HepG2 (cell line): ENCODE results near the gene RHOT2. TPM values are rescaled to one million over a fixed set of nuclear protein-coding genes. Genes with fewer than 3 reads are reported as not detected.

ENCODE experiments used
- CENPX ChIP-seq: sonication (generic); formaldehyde crosslinking; IDR thresholded peaks from 2 replicates; pipeline ENCODE4 v1.9.0; 2021; ENCODE audit warnings: mild to moderate bottlenecking, missing genetic modification reagents, moderate library complexity
- CERS6 ChIP-seq: sonication (generic); formaldehyde crosslinking; IDR thresholded peaks from 2 replicates; pipeline ENCODE4 v1.5.0; 2020; ENCODE audit warnings: missing genetic modification reagents
- CREB1 ChIP-seq, 2 experiments: fragments of 450-650 bp in 1 of 2; IDR thresholded peaks; 2 replicates each; pipeline ENCODE4 v1.6.1; 2016 to 2017; ENCODE audit warnings: control low read depth in 1 of 2, mild to moderate bottlenecking in 1 of 2, missing compliant biosample characterization in 1 of 2, missing genetic modification characterization in 1 of 2
- DDIT3 ChIP-seq: sonication (generic); formaldehyde crosslinking; IDR thresholded peaks from 2 replicates; pipeline ENCODE4 v1.4.0; 2020; ENCODE audit warnings: mild to moderate bottlenecking, missing genetic modification reagents
- FOXK1 ChIP-seq: sonication (generic); formaldehyde crosslinking; IDR thresholded peaks from 2 replicates; pipeline ENCODE4 v1.4.0; 2020; ENCODE audit warnings: low read depth, missing genetic modification reagents, borderline replicate concordance
- HNRNPL ChIP-seq: fragments of 200-400 bp; formaldehyde crosslinking; IDR thresholded peaks from 2 replicates; pipeline ENCODE4 v1.6.1; 2017; ENCODE audit warnings: mild to moderate bottlenecking, low read depth, low read length
- ISX ChIP-seq: sonication (generic); formaldehyde crosslinking; conservative IDR thresholded peaks from 2 replicates; pipeline ENCODE4 v1.5.0; 2020; ENCODE audit warnings: missing genetic modification reagents
- JUNB ChIP-seq: sonication (generic); formaldehyde crosslinking; IDR thresholded peaks from 2 replicates; pipeline ENCODE4 v1.8.0; 2022; ENCODE audit warnings: missing genetic modification reagents, mild to moderate bottlenecking, borderline replicate concordance
- KDM3A ChIP-seq: IDR thresholded peaks from 2 replicates; pipeline ENCODE4 v1.6.1; 2018; ENCODE audit warnings: low read depth, missing compliant biosample characterization
- MIER2 ChIP-seq: IDR thresholded peaks from 2 replicates; pipeline ENCODE4 v1.6.1; 2016; ENCODE audit warnings: missing biosample characterization, missing genetic modification reagents
- NCOA1 ChIP-seq: sonication (generic); formaldehyde crosslinking; IDR thresholded peaks from 2 replicates; pipeline ENCODE4 v1.9.0; 2021; ENCODE audit warnings: missing genetic modification reagents
- NR2F1 ChIP-seq, 2 experiments: fragments of 450-650 bp in 1 of 2; formaldehyde crosslinking in 1 of 2; IDR thresholded peaks; 2 replicates each; pipeline versions ENCODE4 v1.5.0 to v1.6.1; 2016 to 2020; ENCODE audit warnings: mild to moderate bottlenecking in 1 of 2, missing compliant biosample characterization in 1 of 2, missing genetic modification reagents in 1 of 2, moderate library complexity in 1 of 2
- RFXANK ChIP-seq: IDR thresholded peaks from 2 replicates; pipeline ENCODE4 v1.6.1; 2016
- SIN3A ChIP-seq: IDR thresholded peaks from 2 replicates; pipeline ENCODE4 v1.6.1; 2011; ENCODE audit warnings: low read depth, mild to moderate bottlenecking, control low read depth, low read length, borderline replicate concordance
- SMAD9 ChIP-seq: sonication (generic); formaldehyde crosslinking; IDR thresholded peaks from 2 replicates; pipeline ENCODE4 v1.5.1; 2020; ENCODE audit warnings: mild to moderate bottlenecking, missing genetic modification reagents
- ZNF382 ChIP-seq: sonication (generic); formaldehyde crosslinking; IDR thresholded peaks from 2 replicates; pipeline ENCODE4 v1.5.0; 2020; ENCODE audit warnings: missing genetic modification reagents, mild to moderate bottlenecking, borderline replicate concordance
- ZNF816 ChIP-seq: sonication (generic); formaldehyde crosslinking; IDR thresholded peaks from 2 replicates; pipeline ENCODE4 v1.8.0; 2022; ENCODE audit warnings: missing genetic modification reagents, mild to moderate bottlenecking, borderline replicate concordance
- polyA plus RNA-seq, 8 experiments: library from polyadenylated mRNA; depleted of rRNA in 3 of 8; stranded (reverse) in 7 of 8; unstranded in 1 of 8; fragments of >200 nt; fragmentation: Illumina TruSeq in 4 of 8; extraction: Trizol in 4 of 8; gene quantifications; 2 replicates each; pipeline versions ENCODE4 v1.2.1 to v1.2.3, GENCODE V29; 2011 to 2016; ENCODE audit warnings: low read depth in 4 of 8, missing spikeins in 1 of 8, mixed read lengths in 1 of 8; ENCODE audit not compliant: insufficient read depth in 1 of 8
- total RNA-seq, 5 experiments: library from RNA; depleted of rRNA; stranded (reverse); fragments of >200 nt; fragmentation: Illumina TruSeq; extraction: Trizol; gene quantifications; 2 replicates each; pipeline ENCODE4 v1.2.3, GENCODE V29; 2016; ENCODE audit warnings: low read depth in 1 of 5
- TF ChIP-seq, protein P1 (sequence below): sonication (generic); formaldehyde crosslinking; IDR thresholded peaks from 2 replicates; pipeline ENCODE4 v1.5.0; 2020; ENCODE audit warnings: missing genetic modification reagents
- TF ChIP-seq, protein P2 (sequence below): sonication (generic); formaldehyde crosslinking; IDR thresholded peaks from 2 replicates; pipeline ENCODE4 v1.4.0; 2020; ENCODE audit warnings: missing genetic modification reagents
- TF ChIP-seq, protein P3 (sequence below): sonication (generic); formaldehyde crosslinking; IDR thresholded peaks from 2 replicates; pipeline ENCODE4 v1.5.0; 2020; ENCODE audit warnings: mild to moderate bottlenecking, missing genetic modification reagents

RHOT2 gene
- total and polyA plus RNA-seq, 2 of the 13 experiments (the other 11 are each of a cell fraction or from before 2014, with no cell fraction given): 63.6 to 76.9 TPM

DNA sequence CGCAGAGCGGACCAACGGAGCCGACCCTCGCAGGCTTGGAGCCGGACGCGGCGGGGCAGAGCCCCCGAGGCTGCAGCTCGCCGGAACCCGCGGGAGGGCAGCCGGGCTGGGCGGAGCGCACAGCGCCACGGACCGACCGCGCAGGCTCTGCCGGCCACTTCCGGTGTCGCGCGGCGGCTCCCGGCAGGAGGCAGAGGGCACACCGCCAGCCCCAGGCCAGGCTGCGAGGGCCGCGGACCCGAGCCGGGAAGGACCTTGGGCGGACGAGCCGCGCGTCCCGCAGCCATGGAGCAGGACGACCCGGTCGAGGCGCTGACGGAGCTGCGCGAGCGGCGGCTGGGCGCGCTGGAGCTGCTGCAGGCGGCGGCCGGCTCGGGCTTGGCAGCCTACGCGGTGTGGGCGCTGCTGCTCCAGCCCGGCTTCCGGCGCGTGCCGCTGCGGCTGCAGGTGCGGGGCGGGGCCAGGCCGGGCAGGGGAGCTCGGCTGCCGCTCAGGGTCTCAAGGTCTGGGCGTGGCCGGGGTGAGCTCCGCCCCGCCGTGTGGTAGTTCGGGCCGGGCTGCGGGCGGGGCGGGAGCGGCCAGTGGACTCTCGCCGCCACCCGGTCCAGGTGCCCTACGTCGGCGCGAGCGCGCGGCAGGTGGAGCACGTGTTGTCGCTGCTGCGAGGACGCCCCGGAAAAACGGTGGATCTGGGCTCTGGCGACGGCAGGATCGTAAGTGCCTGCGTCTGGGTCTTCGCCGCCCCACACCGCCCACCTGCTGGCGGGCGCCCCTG, 53.2 kb downstream of the RHOT2 start, which contains the start of gene ANTKMT (continued):
- TF ChIP-seq, protein P1, sequence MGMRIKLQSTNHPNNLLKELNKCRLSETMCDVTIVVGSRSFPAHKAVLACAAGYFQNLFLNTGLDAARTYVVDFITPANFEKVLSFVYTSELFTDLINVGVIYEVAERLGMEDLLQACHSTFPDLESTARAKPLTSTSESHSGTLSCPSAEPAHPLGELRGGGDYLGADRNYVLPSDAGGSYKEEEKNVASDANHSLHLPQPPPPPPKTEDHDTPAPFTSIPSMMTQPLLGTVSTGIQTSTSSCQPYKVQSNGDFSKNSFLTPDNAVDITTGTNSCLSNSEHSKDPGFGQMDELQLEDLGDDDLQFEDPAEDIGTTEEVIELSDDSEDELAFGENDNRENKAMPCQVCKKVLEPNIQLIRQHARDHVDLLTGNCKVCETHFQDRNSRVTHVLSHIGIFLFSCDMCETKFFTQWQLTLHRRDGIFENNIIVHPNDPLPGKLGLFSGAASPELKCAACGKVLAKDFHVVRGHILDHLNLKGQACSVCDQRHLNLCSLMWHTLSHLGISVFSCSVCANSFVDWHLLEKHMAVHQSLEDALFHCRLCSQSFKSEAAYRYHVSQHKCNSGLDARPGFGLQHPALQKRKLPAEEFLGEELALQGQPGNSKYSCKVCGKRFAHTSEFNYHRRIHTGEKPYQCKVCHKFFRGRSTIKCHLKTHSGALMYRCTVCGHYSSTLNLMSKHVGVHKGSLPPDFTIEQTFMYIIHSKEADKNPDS (CRISPR knock-in tag): 0 out of 2 replicates have a peak, but pooled peaks have one; percentile 3
- TF ChIP-seq HNRNPL (no peak), CREB1 (IDR thresholded peaks at IDR 0.05) (no peak), CREB1 (CRISPR knock-in tag; IDR thresholded peaks at IDR 0.05) (no peak), ISX (CRISPR knock-in tag) (no peak), JUNB (CRISPR knock-in tag) (0 out of 2 replicates have a peak, but pooled peaks have one; percentile 49), FOXK1 (CRISPR knock-in tag) (peak; percentile 19; the same call in 1 of the 2 replicates), NCOA1 (no peak), CENPX (CRISPR knock-in tag) (no peak), KDM3A (no peak), NR2F1 (CRISPR knock-in tag; IDR thresholded peaks at IDR 0.05) (no peak), DDIT3 (CRISPR knock-in tag) (no peak), RFXANK (CRISPR knock-in tag) (no peak), ZNF816 (peak; percentile 76; the same call in 1 of the 2 replicates), MIER2 (CRISPR knock-in tag) (no peak), SIN3A (peak; percentile 76; the same call in 1 of the 2 replicates), SMAD9 (CRISPR knock-in tag) (0 out of 2 replicates have a peak, but pooled peaks have one; percentile 29), ZNF382 (CRISPR knock-in tag) (no peak), CERS6 (CRISPR knock-in tag) (no peak)
- TF ChIP-seq, protein P2, sequence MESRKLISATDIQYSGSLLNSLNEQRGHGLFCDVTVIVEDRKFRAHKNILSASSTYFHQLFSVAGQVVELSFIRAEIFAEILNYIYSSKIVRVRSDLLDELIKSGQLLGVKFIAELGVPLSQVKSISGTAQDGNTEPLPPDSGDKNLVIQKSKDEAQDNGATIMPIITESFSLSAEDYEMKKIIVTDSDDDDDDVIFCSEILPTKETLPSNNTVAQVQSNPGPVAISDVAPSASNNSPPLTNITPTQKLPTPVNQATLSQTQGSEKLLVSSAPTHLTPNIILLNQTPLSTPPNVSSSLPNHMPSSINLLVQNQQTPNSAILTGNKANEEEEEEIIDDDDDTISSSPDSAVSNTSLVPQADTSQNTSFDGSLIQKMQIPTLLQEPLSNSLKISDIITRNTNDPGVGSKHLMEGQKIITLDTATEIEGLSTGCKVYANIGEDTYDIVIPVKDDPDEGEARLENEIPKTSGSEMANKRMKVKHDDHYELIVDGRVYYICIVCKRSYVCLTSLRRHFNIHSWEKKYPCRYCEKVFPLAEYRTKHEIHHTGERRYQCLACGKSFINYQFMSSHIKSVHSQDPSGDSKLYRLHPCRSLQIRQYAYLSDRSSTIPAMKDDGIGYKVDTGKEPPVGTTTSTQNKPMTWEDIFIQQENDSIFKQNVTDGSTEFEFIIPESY (CRISPR knock-in tag): peak; percentile 74
- TF ChIP-seq, protein P3, sequence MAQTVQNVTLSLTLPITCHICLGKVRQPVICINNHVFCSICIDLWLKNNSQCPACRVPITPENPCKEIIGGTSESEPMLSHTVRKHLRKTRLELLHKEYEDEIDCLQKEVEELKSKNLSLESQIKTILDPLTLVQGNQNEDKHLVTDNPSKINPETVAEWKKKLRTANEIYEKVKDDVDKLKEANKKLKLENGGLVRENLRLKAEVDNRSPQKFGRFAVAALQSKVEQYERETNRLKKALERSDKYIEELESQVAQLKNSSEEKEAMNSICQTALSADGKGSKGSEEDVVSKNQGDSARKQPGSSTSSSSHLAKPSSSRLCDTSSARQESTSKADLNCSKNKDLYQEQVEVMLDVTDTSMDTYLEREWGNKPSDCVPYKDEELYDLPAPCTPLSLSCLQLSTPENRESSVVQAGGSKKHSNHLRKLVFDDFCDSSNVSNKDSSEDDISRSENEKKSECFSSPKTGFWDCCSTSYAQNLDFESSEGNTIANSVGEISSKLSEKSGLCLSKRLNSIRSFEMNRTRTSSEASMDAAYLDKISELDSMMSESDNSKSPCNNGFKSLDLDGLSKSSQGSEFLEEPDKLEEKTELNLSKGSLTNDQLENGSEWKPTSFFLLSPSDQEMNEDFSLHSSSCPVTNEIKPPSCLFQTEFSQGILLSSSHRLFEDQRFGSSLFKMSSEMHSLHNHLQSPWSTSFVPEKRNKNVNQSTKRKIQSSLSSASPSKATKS (CRISPR knock-in tag): no peak; the same call in 1 of the 2 replicates
